H7 (cell line): ENCODE measurements around the gene PAQR8. TPM values are rescaled to one million over a fixed set of nuclear protein-coding genes. Genes with fewer than 3 reads are reported as not detected.
A peak's percentile ranks its signal among the peaks of the same experiment; 100 is the strongest.

Experiments used
- DNase-seq: peaks from one replicate; pipeline ENCODE4 v3.0.0; 2012
- H3K27me3 ChIP-seq: 2 replicates; pipeline ENCODE4 v1.6.0; 2011; ENCODE audit warnings: mild to moderate bottlenecking, low read length; ENCODE audit not compliant: control insufficient read depth, insufficient read depth
- H3K36me3 ChIP-seq: replicated peaks from 2 replicates; pipeline ENCODE4 v1.5.1; 2011; ENCODE audit warnings: low read length; ENCODE audit not compliant: control insufficient read depth, insufficient read depth
- H3K4me3 ChIP-seq: 2 replicates; pipeline ENCODE4 v1.5.1; 2011; ENCODE audit warnings: low read depth, mild to moderate bottlenecking, control low read depth, low read length, moderate library complexity; ENCODE audit not compliant: insufficient read depth
- total RNA-seq: library from RNA; depleted of rRNA; stranded (reverse); fragments of >200 nt; shearing (Covaris generic); gene quantifications from 2 replicates; pipeline ENCODE4 v1.2.3, GENCODE V29; 2014

PAQR8 gene
- total RNA-seq, 1 experiment from 2014 or later, result 4.6 TPM

DNA sequence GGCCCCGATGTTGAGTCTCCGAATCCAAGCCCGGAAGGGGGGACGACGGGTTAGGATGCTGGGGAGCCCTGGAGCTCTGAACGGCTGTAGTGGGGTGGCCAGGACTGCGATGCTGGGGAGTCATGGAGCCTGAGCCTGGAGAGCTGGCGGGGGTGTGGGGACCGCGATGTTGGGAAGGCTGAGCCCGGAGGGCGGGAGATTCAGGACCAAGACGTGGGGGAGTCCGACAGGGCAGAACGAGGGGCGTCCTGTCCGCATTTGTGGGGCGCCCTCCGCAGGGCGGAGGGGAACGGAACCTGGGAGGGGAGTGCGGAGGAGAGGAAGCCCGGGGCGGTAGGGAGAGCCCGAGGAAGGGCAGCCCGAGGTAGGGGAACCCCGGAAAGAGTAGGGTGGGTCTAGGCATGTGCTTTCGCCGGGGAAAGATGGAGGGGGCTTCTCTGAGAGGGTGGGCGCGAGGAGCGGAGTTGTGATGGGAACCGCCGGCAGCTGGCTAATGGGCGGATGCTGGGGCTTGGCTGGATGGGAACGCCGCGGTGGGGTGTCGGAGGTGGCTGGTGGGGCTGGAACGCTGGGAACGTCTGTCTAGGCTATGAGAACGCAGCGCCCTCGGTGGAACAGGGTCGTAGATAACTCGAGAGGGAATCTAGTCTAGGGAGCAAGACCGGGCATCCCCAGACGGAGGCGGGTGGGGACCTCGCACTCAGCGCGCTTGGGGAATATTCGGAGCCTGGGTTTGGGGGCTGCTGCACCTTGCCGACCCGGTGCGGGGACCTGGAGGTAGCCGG lies 684 bp downstream of the PAQR8 start:
- Histone ChIP-seq H3K4me3 (peak overlapping the region; percentile 85), H3K36me3 (no peaks in the 10 kb centered on the region), H3K27me3 (peaks cover 21% of the 10 kb centered on the region)
- peak; percentile 76 for DNase-seq

DNA sequence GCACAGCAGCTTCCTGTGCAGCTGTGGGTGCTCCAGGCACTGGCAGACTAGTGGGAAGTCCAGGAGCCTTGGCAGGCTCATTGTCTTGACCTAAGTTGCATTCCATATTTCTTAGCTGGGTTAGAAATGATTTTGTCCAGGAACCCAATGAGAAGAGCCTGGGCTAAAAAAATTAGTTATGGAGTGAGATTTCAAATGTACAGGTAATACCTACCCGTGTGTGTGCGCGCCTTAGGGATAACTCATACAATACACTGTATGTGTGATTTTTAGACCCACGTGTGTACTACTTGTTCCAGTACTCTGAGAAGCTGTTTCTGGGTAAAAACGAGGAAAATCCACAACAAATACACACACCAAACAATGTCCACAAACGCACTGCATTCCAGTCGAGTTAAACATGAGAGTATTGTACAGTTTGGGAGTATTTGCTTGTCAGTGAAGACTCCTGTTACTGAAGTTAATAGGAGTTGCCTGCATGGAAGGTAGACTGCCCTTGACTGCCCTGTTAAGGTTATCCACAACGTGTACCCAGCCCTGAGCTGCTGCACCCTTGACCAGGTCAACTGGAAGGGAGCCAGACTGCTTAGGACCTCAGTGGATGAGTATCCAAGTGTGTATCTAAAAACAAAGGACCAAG lies 1.4 kb downstream of the PAQR8 start:
- no peak for DNase-seq
- peaks cover 21% of the 10 kb centered on the region for H3K27me3 ChIP-seq
- no peaks in the 10 kb centered on the region for H3K36me3 ChIP-seq
- peak overlapping the region; percentile 85 for H3K4me3 ChIP-seq

DNA sequence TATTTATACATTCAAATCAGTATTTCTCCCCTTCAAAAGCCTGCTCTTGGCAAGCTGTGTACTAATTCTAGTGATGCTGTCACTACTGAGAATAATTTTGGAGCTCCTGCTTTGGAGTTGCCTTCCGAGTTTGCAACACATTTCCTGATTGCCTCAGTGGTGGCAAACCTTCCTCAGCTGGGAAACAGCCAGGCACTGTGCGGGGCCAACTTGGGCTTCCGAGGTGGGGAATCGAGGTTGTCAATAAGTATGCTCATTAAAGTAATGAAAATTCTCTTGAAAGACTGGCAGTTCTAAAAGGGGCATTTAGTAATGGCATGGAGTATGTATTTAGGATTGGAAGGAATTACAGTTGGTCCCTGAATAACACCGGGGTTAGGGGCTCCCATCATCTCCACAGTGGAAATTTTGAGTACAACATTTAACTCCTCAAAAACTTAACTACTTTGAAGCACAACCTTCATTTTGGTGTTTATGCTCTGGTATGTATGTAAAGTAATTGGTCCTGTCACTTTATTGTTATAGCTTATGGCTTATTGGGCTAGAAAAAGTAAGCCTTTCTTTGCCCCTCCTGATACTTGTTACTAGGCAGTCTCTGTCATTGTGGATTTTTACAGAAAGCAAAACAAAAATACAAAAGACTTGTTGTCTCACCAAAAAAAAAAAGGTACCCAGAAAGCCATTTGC lies 2.7 kb downstream of the PAQR8 start:
- H3K4me3 ChIP-seq, result no peak overlapping the region
- no peaks in the 10 kb centered on the region for H3K36me3 ChIP-seq
- no peak for DNase-seq
- peaks cover 21% of the 10 kb centered on the region for H3K27me3 ChIP-seq

DNA sequence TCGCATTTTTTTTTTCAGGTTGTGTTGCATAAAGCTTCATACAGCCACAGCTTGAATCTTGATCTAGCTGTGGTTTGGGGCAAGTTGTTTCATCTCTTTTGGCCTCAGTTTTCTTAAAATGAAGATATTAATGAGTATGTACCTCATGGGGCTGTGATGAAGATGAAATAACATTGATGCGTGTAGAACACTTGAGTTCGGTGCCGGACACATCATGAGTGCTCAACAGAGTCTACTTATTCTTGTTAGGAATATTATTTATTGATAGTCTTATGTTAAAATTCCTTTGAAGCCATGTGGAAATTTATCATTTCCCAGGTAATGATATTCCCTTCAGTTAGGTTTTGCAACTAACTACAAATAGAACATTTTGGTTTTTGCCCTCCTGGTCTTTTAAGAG lies 3.4 kb downstream of the PAQR8 start:
- Histone ChIP-seq H3K36me3 (no peaks in the 10 kb centered on the region), H3K27me3 (peaks cover 21% of the 10 kb centered on the region), H3K4me3 (no peak overlapping the region)
- no peak for DNase-seq

DNA sequence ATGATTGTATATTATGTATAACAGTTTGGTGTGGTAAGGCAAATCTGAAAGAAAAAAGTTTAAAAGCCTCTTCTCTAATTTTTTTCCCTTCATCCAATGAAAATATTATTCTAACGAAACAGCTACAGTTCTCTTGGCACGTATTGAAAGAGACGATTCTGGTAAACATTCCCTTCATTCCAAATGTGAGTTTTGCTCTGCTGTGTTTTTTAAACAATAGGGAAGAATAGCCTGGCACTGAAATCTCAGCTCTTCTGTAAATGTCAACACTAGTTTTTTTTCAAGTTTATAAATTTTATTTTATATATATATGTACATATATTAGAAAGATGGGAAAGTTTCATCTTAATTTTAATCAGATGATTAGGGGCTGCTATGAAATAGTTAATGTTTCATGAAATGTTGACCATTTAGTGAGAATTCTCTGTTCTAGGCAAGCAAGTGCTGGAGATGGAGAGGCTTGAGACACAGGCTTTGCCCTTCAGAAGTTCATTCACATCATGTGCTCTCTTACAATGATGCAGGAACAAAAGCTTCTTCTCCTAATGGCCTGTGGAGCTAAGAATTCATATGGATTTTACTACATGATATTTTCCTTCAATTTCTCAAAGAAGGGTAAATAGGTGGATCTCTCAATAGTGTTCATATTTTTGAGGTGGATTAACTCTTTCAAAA lies 4.1 kb downstream of the PAQR8 start:
- no peaks in the 10 kb centered on the region for H3K36me3 ChIP-seq
- H3K4me3 ChIP-seq, result no peak overlapping the region
- DNase-seq, result no peak
- H3K27me3 ChIP-seq, result peaks cover 20% of the 10 kb centered on the region

DNA sequence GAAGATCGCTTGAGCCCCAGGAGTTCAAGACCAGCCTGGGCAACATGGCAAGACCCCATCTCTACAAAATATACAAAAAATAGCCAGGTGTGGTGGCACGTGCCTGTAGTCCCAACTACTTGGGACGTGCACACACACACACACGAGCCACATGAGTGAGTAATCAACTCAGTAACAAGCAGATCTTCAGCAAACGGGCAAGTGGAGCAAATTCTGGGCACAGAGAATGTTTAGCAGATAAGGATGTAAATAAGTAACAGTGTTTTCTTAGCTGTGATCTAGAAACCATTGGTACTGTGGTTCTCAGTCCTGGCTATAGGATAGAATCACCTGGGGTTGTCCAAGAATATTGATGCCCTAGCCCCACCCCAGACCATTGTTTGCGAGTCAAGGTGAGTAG lies 6.1 kb downstream of the PAQR8 start:
- DNase-seq, result no peak
- Histone ChIP-seq H3K36me3 (no peaks in the 10 kb centered on the region), H3K4me3 (no peak overlapping the region), H3K27me3 (peaks cover 6% of the 10 kb centered on the region)

DNA sequence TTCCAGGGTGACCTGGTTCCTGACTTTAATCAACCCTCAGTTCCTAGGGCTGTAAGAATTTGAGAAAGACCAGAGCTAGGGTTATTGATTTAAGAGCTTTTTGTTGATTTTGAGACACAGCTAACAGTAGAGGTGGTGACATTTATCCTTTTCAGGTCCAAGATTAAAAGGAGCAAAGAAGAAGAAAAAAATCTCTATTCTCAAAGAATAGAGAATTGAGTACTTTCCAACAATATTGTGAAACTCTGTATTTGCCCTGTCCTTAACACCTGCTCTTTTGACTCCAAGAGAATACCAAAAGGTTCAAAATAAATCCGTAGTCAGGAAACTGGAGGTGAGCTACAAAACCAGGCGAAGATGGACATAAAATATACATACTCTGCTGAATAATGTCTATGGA lies 7.3 kb downstream of the PAQR8 start:
- Histone ChIP-seq H3K4me3 (no peak overlapping the region), H3K36me3 (no peaks in the 10 kb centered on the region), H3K27me3 (no peaks in the 10 kb centered on the region)
- no peak for DNase-seq

DNA sequence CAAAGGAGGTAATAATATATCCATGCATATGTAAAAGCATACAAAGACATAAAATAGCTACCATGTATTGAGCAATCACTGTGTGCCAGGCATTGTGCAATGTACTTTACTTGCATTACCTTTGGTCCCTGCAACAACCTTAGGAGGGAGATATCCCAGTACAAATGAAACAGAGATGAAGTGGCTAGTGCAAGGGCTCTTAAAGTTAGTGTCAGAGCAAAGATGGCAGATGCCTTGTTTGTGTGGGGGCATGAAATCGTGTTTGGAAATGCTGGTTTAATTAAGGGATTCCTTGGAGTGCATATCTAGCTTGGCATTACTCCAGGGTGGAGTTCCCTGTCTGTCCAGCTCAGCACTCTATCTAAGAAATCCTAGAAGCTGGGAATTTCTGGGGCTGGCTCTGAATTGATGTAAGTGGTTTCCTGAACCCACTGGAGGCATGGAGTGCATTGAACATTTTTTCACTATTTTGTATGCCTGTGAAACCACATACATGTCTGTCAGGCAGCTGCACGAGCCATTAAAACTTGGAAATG lies 9.8 kb downstream of the PAQR8 start:
- Histone ChIP-seq H3K27me3 (no peaks in the 10 kb centered on the region), H3K36me3 (no peaks in the 10 kb centered on the region), H3K4me3 (no peak overlapping the region)
- DNase-seq, result no peak

DNA sequence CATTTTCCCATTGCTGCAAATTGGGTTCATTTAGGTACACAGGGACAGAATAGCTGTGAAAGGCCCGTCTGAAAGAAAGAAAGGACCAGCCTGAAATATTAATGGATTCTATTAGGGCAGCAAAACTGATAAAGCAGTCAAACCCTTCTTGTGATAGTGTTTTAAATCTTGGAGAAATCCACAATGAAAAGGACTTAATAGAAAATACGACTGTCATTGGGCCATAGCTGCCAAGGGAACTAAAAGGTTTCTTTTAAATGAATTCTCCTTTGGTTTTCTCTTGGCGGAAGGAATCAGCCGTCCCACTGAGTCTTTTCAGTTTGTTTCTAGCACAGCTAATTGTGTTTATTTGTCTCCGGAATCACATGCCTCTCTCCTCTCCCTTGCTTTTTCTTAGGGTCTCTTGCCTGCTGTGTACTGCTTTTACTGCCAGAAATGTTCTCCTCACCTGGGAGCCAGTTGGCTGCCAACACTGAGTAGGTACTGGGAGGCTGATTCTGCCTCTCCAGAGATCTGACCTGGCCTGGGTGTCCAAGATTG lies 11.3 kb downstream of the PAQR8 start:
- DNase-seq, result no peak
- Histone ChIP-seq H3K4me3 (no peak overlapping the region), H3K36me3 (no peaks in the 10 kb centered on the region), H3K27me3 (no peaks in the 10 kb centered on the region)

DNA sequence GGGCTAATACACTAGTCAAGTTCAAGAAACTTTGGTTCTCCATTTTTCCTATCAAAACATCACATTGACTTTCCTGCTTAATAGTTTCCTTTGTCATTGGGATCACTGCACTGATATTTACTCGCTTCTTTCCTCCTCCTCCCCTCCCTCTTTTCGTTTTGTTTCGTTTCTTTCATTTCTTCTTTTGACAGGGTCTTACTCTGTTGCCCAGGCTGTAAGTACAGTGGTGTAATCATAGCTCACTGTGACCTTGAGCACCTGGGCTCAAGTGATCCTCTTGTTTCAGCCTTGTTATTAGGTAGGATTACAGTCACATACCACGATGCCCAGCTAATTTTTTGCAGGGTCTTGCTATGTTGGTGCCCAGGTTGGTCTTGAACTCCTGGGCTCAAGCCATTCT lies 12.3 kb downstream of the PAQR8 start:
- no peaks in the 10 kb centered on the region for H3K27me3 ChIP-seq
- no peak for DNase-seq
- H3K36me3 ChIP-seq, result no peaks in the 10 kb centered on the region

DNA sequence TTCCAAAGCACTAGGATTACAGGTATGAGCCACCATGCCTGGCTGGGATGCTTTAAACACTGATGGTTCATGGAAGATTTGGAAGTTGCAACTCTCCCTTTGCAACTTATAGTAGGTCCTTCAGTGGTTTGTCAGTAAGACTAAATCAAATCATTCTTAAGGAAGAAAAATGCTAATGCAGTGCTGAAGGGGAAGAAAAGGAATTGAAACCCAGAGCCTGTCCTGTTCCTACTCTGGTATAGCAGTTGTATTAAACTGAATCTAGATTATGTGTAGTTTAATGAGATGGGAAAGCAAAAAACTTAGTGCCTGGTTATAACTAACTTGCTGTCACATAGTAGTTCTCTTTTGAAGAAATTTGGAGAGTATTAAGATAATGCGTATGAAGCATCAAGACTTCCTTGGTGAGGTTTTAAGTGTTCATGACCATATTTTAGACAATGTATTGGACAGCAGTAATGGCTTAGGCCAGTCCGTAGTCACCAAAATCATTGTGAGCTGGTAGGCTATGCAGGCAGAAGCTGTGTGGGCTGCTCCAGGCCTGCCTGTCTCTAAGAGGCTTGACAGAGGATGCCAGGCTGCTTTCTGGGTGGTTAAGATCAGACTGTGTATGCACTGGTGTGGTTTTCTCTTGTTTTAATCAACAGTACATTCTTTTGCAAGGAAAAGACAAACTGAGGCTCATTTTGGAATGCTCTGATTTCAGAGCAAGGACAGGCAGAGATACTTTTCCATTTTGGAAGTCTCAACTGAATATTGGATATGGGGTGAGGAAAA lies 14.0 kb downstream of the PAQR8 start:
- Histone ChIP-seq H3K36me3 (no peaks in the 10 kb centered on the region), H3K27me3 (no peaks in the 10 kb centered on the region), H3K4me3 (no peak overlapping the region)
- no peak for DNase-seq

More for the DNA sequence above, 12.3 kb downstream of the PAQR8 start:
- no peak overlapping the region for H3K4me3 ChIP-seq

DNA sequence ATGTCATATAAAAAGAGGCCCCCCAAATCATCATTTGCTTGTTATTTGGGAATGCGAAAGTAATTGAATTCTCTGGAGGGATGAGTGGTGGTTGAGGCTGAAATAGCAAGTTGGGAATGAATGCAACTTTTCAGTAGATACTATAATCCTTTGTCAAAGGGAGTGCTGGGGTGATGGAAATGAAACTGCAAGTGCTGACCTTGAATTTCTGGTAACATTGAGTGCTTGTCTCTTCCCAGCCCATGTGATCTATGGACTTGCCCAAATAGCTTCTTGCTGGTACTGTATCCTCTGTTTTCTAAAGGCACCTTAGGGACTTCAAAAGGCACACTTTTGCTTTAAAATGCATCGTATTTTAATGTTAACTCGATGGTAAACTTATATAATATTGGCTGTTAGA lies 14.8 kb downstream of the PAQR8 start:
- Histone ChIP-seq H3K36me3 (no peaks in the 10 kb centered on the region), H3K4me3 (no peak overlapping the region), H3K27me3 (no peaks in the 10 kb centered on the region)
- no peak for DNase-seq

DNA sequence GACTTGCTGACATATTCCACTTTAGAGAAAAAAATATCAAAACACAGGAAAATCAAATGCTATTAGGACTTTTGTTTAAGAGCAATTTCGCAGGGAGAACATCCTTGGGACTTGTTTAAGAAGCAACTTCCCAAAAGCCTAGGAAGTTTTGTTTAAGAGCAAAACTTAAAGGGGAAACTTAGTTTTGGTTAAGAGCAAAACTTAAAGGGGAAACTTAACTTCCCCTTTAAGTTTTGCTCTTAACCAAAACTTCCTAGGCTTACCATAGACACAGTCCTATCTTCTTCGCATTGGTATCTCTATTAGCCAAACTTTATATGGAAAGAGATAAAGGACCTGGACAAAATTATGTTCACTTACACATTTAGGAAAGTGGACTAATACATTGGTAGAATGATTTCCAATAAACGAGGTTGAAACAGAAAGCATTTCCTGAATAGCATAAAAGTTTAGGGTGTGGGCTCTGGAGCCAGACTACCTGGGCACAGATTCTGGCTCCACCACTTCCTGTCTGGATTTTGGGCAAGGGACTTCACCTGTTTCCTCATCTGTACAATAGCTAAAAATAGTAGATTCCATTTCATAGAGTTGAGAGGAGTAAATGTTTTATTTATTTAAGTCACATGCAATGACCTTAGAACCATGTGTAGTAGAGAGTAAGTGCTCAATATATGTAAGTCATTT lies 15.7 kb downstream of the PAQR8 start:
- Histone ChIP-seq H3K4me3 (no peak overlapping the region), H3K27me3 (no peaks in the 10 kb centered on the region), H3K36me3 (no peaks in the 10 kb centered on the region)
- DNase-seq, result no peak
